Caco-2 (cell line): ENCODE results near the gene DOCK3. TPM values are rescaled to one million over a fixed set of nuclear protein-coding genes. Genes with fewer than 3 reads are reported as not detected.

Source experiments
- BruUV-seq: library from RNA; stranded (reverse); fragments of 400-500 nt; replicated peaks from 2 replicates; lab custom pipeline; 2021; lab: Mats Ljungman, UMichigan
- CTCF ChIA-PET: fragments of 300-600 bp; sonication (Branson Sonifier 250); formaldehyde crosslinking; loops from one replicate; lab custom pipeline; 2022; ENCODE audit warnings: antibody characterized with exemption; lab: Charles Lee
- POLR2A ChIA-PET: fragments of 300-600 bp; sonication (Branson Sonifier 250); formaldehyde crosslinking; loops from one replicate; lab custom pipeline; 2022; ENCODE audit warnings: antibody characterized with exemption; lab: Charles Lee
- DNase-seq, 2 experiments: peaks; one replicate each; pipeline versions ENCODE4 v3.0.0 to v3.0.0-alpha.2; 2020 to 2022
- H3K27me3 ChIP-seq: replicated peaks from 2 replicates; pipeline ENCODE4 v1.6.0; 2011; ENCODE audit warnings: low read length; ENCODE audit not compliant: control insufficient read depth, insufficient read depth
- H3K36me3 ChIP-seq: 2 replicates; pipeline ENCODE4 v1.5.1; 2011; ENCODE audit warnings: low read length; ENCODE audit not compliant: control insufficient read depth, insufficient read depth
- H3K4me1 ChIP-seq: fragments of 250-450 bp; sonication (Bioruptor Pico); 2 replicates; pipeline ENCODE4 v1.5.1; 2020; ENCODE audit warnings: mild to moderate bottlenecking
- H3K4me3 ChIP-seq: 2 replicates; pipeline ENCODE4 v1.5.1; 2011; ENCODE audit warnings: low read depth, mild to moderate bottlenecking, control low read depth, low read length
- H3K9me3 ChIP-seq: fragments of 250-450 bp; sonication (Bioruptor Pico); 2 replicates; pipeline ENCODE4 v1.5.1; 2020; ENCODE audit warnings: mild to moderate bottlenecking, moderate library complexity
- H3K27ac Mint-ChIP-seq: one replicate; pipeline ENCODE4 v1.8.0; 2022; ENCODE audit warnings: mixed read lengths; ENCODE audit not compliant: unreplicated experiment
- H3K27me3 Mint-ChIP-seq: one replicate; pipeline ENCODE4 v1.8.0; 2022; ENCODE audit warnings: mixed read lengths; ENCODE audit not compliant: insufficient read depth, unreplicated experiment
- H3K36me3 Mint-ChIP-seq: one replicate; pipeline ENCODE4 v1.8.0; 2022; ENCODE audit warnings: mild to moderate bottlenecking, mixed read lengths; ENCODE audit not compliant: insufficient read depth, unreplicated experiment
- H3K4me1 Mint-ChIP-seq: one replicate; pipeline ENCODE4 v1.8.0; 2022; ENCODE audit warnings: low read depth, mixed read lengths; ENCODE audit not compliant: unreplicated experiment
- H3K4me3 Mint-ChIP-seq: one replicate; pipeline ENCODE4 v1.8.0; 2022; ENCODE audit warnings: mild to moderate bottlenecking, moderate library complexity, mixed read lengths; ENCODE audit not compliant: unreplicated experiment
- H3K9me3 Mint-ChIP-seq: one replicate; pipeline ENCODE4 v1.8.0; 2022; ENCODE audit warnings: mixed read lengths; ENCODE audit not compliant: unreplicated experiment
- intact Hi-C: fragments of 100-400 bp; cut with micrococcal nuclease; formaldehyde crosslinking; loops from one replicate; pipeline ENCODE4 v1.10.0; 2022; ENCODE audit not compliant: unreplicated experiment
- total RNA-seq: library from RNA; stranded (reverse); gene quantifications from 2 replicates; pipeline ENCODE4 v1.2.3, GENCODE V29; 2022
- TF ChIP-seq, protein P1 (sequence below), 2 experiments: fragments of 200-600 bp in 1 of 2; IDR thresholded peaks; 1 replicate in 1 of 2; 2 replicates in 1 of 2; pipeline versions ENCODE4 v1.5.1 to v1.8.0; 2011 to 2022; ENCODE audit warnings: antibody characterized with exemption in 1 of 2, control low read depth in 1 of 2, inconsistent platforms in 1 of 2, low read depth in 1 of 2, low read length in 1 of 2, mild to moderate bottlenecking in 1 of 2, moderate library complexity in 1 of 2; ENCODE audit not compliant: insufficient read depth in 1 of 2, severe bottlenecking in 1 of 2, unreplicated experiment in 1 of 2

Gene DOCK3
- total RNA-seq, 1 experiment from 2014 or later: 0.05 TPM

DNA sequence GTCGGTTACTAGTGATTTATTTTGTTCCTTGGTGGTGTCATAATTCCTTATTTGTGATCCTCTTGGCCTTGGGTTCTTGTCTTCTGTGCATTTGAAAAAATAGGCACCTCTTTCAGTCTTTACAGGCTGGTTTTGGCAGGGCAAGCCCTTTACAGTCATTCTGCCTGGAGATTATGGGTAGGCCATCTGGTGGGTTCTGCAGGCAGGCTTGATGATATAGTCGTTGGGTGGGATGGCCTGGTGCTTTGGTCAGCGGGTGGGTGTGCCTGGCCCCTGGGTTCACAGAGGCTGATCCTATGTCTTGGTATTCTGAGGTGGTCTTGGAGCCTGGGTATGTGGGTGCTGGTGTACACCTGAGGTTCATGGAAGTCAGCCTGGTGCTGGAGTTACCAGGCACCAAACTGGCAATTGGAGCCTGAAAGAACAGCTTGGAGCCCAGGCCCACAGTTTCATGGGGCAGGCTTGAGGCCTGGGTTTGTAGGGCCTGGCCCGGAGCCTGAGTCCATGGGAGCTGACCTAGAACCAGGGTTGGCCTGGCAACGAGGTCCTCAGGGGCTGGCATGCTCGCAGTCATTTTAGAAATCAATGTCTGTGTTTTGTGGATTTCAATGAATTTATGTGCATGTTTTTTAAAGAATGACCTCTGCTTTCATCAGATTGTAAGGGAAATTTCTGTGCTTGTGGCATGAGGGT, 63.3 kb downstream of the DOCK3 start:
- Histone ChIP-seq H3K4me1 (no peaks in the 10 kb centered on the region), H3K9me3 (no peaks in the 10 kb centered on the region), H3K36me3 (no peaks in the 10 kb centered on the region), H3K27me3 (no peaks in the 10 kb centered on the region), H3K4me3 (no peak overlapping the region)
- TF ChIP-seq, protein P1, sequence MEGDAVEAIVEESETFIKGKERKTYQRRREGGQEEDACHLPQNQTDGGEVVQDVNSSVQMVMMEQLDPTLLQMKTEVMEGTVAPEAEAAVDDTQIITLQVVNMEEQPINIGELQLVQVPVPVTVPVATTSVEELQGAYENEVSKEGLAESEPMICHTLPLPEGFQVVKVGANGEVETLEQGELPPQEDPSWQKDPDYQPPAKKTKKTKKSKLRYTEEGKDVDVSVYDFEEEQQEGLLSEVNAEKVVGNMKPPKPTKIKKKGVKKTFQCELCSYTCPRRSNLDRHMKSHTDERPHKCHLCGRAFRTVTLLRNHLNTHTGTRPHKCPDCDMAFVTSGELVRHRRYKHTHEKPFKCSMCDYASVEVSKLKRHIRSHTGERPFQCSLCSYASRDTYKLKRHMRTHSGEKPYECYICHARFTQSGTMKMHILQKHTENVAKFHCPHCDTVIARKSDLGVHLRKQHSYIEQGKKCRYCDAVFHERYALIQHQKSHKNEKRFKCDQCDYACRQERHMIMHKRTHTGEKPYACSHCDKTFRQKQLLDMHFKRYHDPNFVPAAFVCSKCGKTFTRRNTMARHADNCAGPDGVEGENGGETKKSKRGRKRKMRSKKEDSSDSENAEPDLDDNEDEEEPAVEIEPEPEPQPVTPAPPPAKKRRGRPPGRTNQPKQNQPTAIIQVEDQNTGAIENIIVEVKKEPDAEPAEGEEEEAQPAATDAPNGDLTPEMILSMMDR (IDR thresholded peaks at IDR 0.05; ENCODE audit: insufficient read depth in 1 of 2, low read depth in 1 of 2, low read length in 1 of 2, severe bottlenecking in 1 of 2, unreplicated experiment in 1 of 2): no peak
- Mint-ChIP-seq H3K36me3 (no peaks in the 10 kb centered on the region), H3K27ac (no peak overlapping the region), H3K4me3 (no peak overlapping the region), H3K9me3 (no peaks in the 10 kb centered on the region), H3K4me1 (no peaks in the 10 kb centered on the region), H3K27me3 (no peaks in the 10 kb centered on the region)
- DNase-seq: no peak
- CTCF ChIA-PET: no interaction called here
- POLR2A ChIA-PET: no interaction called here
- BruUV-seq: no TSS peak
- intact Hi-C loops: no loop called here

DNA sequence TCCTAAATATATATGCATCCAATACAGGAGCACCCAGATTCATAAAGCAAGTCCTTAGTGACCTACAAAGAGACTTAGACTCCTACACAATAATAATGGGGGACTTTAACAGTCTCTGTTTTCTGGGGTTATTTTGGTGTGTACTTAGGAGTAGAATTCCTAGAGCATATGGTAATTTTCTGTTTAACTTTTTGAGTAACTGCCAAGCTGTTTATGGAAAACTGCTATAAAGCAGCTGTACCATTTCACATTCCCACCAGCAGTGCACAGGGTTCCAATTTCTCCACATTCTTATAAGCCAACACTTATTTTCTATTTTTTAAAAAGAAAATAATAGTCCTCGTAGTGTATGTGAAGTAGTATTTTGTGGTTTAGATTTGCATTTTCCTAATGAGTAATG, 68.9 kb downstream of the DOCK3 start:
- intact Hi-C loops: no loop called here
- Mint-ChIP-seq H3K9me3 (no peaks in the 10 kb centered on the region), H3K4me3 (no peak overlapping the region), H3K36me3 (no peaks in the 10 kb centered on the region), H3K4me1 (no peaks in the 10 kb centered on the region), H3K27ac (no peak overlapping the region), H3K27me3 (peaks cover 7% of the 10 kb centered on the region)
- no peaks in the 10 kb centered on the region; the same call in 1 of the 2 replicates for H3K27me3 ChIP-seq
- H3K36me3 ChIP-seq: no peaks in the 10 kb centered on the region
- no peaks in the 10 kb centered on the region for H3K9me3 ChIP-seq
- CTCF ChIA-PET: no interaction called here
- TF ChIP-seq, protein P1 (IDR thresholded peaks at IDR 0.05; ENCODE audit: insufficient read depth in 1 of 2, low read depth in 1 of 2, low read length in 1 of 2, severe bottlenecking in 1 of 2, unreplicated experiment in 1 of 2): no peak
- no TSS peak for BruUV-seq
- DNase-seq: no peak
- no peaks in the 10 kb centered on the region for H3K4me1 ChIP-seq
- POLR2A ChIA-PET: no interaction called here
- no peak overlapping the region for H3K4me3 ChIP-seq

GRCh38 chr3:50749822-50750221, 75.1 kb downstream of the DOCK3 start:
- Mint-ChIP-seq H3K27me3 (peaks cover 11% of the 10 kb centered on the region), H3K27ac (no peak overlapping the region), H3K36me3 (no peaks in the 10 kb centered on the region), H3K4me3 (no peak overlapping the region), H3K4me1 (no peaks in the 10 kb centered on the region), H3K9me3 (no peaks in the 10 kb centered on the region)
- no peaks in the 10 kb centered on the region for H3K9me3 ChIP-seq
- BruUV-seq: no TSS peak
- H3K4me1 ChIP-seq: no peaks in the 10 kb centered on the region
- ChIA-PET POLR2A (no interaction called here), CTCF (no interaction called here)
- TF ChIP-seq, protein P1 (IDR thresholded peaks at IDR 0.05; ENCODE audit: insufficient read depth in 1 of 2, low read depth in 1 of 2, low read length in 1 of 2, severe bottlenecking in 1 of 2, unreplicated experiment in 1 of 2): no peak
- no peak overlapping the region for H3K4me3 ChIP-seq
- intact Hi-C loops: no loop called here
- no peaks in the 10 kb centered on the region; the same call in 1 of the 2 replicates for H3K27me3 ChIP-seq
- DNase-seq: no peak
- H3K36me3 ChIP-seq: no peaks in the 10 kb centered on the region
